Chondrocyte (in vitro differentiated cells): ENCODE measurements around the gene CCDC63. TPM values are rescaled to one million over a fixed set of nuclear protein-coding genes. Genes with fewer than 3 reads are reported as not detected.

Source experiments
- DNase-seq: peaks from one replicate; pipeline ENCODE4 v3.0.0; 2021; ENCODE audit warnings: mixed read lengths, low spot score
- H3K27ac Mint-ChIP-seq: one replicate; pipeline ENCODE4 v1.8.0; 2021; ENCODE audit warnings: mild to moderate bottlenecking, moderate library complexity, mixed read lengths; ENCODE audit not compliant: unreplicated experiment
- H3K27me3 Mint-ChIP-seq: 2 replicates; pipeline ENCODE4 v1.8.0; 2021; ENCODE audit warnings: low read depth, mixed read lengths
- H3K36me3 Mint-ChIP-seq: 2 replicates; pipeline ENCODE4 v1.8.0; 2021; ENCODE audit warnings: low read depth, mixed read lengths
- H3K4me1 Mint-ChIP-seq: 2 replicates; pipeline ENCODE4 v1.8.0; 2021; ENCODE audit warnings: low read depth, mild to moderate bottlenecking, mixed read lengths
- H3K4me3 Mint-ChIP-seq: one replicate; pipeline ENCODE4 v1.8.0; 2021; ENCODE audit warnings: mild to moderate bottlenecking, moderate library complexity, mixed read lengths; ENCODE audit not compliant: unreplicated experiment
- H3K9me3 Mint-ChIP-seq: 2 replicates; pipeline ENCODE4 v1.8.0; 2021; ENCODE audit warnings: low read depth, mixed read lengths
- total RNA-seq: library from RNA; stranded (reverse); gene quantifications from 3 replicates; pipeline ENCODE4 v1.2.1, GENCODE V29; 2021
- TF ChIP-seq, protein P1 (sequence below): fragments of 200-600 bp; sonication (generic); IDR thresholded peaks from 2 replicates; pipeline ENCODE4 v1.5.0; 2021; ENCODE audit warnings: antibody characterized with exemption, mild to moderate bottlenecking, moderate library complexity

The CCDC63 gene
- total RNA-seq, 1 donor from 2014 or later, result not detected

DNA sequence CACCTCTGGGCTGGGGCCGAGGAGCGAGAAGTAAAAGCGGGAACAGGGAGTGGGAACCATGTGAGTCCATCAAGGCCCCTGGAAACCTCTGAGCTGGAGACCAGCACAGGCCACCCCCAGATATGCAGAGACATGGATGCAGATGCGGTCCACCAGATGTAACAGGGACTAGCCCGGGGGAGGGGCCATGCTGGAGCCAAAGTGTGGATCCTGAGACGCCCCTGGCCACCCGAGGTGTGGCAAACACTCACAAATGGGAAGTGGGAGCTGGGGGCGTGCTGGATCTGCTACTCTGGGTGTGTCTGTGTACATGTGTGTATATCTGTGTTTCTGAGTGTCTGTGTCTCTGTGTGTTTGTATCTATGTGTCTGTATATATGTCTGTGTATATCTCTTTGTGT, 60.8 kb downstream of the CCDC63 start:
- H3K4me3 Mint-ChIP-seq, result peak overlapping the region; percentile 52

DNA sequence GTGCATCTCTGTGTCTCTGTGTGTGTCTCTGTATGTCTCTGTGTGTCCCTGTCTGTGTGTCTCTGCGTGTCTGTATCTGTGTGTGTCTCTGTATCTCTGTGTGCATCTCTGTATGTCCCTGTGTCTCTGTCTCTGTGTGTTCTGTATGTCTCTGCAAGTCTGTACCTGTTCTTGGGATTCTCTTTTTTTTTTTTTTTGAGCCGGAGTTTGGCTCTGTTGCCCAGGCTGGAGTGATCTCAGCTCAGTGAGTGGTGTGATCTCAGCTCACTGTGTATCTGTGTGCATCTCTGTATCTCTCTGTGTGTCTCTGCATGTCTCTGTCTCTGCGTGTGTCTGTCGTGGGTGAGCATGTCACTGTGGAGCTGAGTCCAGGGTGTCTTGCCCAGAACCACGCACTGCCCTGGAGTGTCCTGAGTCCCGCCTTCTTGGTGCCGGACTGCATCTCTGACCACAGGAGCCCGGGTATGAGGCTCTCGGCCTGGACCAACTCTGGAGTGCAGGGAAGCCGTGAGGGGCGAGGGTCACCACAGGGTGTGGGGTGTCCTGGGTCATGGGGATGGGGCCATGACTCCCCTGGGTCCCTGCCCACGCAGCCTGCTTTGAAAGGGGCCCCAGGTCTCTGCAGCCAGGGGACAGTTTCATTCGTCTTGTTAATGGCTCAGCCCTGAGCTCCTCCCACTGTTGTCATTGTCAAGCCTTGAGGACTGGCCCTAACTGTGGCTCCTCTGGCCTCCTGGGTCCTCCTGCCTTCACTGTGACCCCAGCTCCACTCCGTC, 61.8 kb downstream of the CCDC63 start:
- Mint-ChIP-seq H3K4me1 (peaks cover 24% of the 10 kb centered on the region), H3K27me3 (peaks cover 3% of the 10 kb centered on the region), H3K36me3 (peaks cover 1% of the 10 kb centered on the region), H3K9me3 (peaks cover under 1% of the 10 kb centered on the region), H3K27ac (peak overlapping the region; percentile 57), H3K4me3 (peak overlapping the region; percentile 4)
- no peak for DNase-seq
- TF ChIP-seq, protein P1, sequence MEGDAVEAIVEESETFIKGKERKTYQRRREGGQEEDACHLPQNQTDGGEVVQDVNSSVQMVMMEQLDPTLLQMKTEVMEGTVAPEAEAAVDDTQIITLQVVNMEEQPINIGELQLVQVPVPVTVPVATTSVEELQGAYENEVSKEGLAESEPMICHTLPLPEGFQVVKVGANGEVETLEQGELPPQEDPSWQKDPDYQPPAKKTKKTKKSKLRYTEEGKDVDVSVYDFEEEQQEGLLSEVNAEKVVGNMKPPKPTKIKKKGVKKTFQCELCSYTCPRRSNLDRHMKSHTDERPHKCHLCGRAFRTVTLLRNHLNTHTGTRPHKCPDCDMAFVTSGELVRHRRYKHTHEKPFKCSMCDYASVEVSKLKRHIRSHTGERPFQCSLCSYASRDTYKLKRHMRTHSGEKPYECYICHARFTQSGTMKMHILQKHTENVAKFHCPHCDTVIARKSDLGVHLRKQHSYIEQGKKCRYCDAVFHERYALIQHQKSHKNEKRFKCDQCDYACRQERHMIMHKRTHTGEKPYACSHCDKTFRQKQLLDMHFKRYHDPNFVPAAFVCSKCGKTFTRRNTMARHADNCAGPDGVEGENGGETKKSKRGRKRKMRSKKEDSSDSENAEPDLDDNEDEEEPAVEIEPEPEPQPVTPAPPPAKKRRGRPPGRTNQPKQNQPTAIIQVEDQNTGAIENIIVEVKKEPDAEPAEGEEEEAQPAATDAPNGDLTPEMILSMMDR, result no peak

More for the DNA sequence above, 60.8 kb downstream of the CCDC63 start:
- H3K36me3 Mint-ChIP-seq, result peaks cover 1% of the 10 kb centered on the region
- peak overlapping the region; percentile 87 for H3K27ac Mint-ChIP-seq
- H3K4me1 Mint-ChIP-seq, result peaks cover 24% of the 10 kb centered on the region
- TF ChIP-seq, protein P1, result no peak
- peaks cover 3% of the 10 kb centered on the region for H3K9me3 Mint-ChIP-seq
- no peak for DNase-seq
- H3K27me3 Mint-ChIP-seq, result peaks cover 6% of the 10 kb centered on the region

DNA sequence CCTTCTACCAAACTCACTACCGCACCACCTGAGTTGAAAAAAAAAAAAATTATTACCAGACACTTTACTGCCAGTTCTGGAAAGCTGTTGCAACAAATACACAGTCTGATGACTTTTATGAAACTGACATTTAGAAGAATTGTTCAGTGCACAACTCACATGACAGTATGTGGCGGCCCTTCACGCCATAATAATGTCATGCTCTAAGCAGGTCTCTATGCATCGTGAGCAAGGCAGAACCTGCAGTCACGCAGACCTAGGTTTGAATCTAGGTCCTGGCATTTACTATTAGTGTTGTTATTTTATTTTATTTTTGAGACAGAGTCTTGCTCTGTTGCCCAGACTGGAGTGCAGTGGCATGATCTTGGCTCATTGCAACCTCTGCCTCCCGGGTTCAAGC, 65.5 kb downstream of the CCDC63 start:
- H3K9me3 Mint-ChIP-seq, result no peaks in the 10 kb centered on the region

GRCh38 chr12:110913119-110914056, 66.6 kb downstream of the CCDC63 start:
- no peak overlapping the region for H3K27ac Mint-ChIP-seq
- H3K27me3 Mint-ChIP-seq, result no peaks in the 10 kb centered on the region
- no peak for DNase-seq
- no peaks in the 10 kb centered on the region for H3K9me3 Mint-ChIP-seq
- TF ChIP-seq, protein P1, result no peak
- H3K36me3 Mint-ChIP-seq, result peaks cover 2% of the 10 kb centered on the region
- H3K4me1 Mint-ChIP-seq, result peaks cover 21% of the 10 kb centered on the region
- H3K4me3 Mint-ChIP-seq, result no peak overlapping the region

More for the DNA sequence above, 65.5 kb downstream of the CCDC63 start:
- TF ChIP-seq, protein P1, result no peak
- H3K4me1 Mint-ChIP-seq, result peaks cover 23% of the 10 kb centered on the region
- no peak overlapping the region for H3K27ac Mint-ChIP-seq
- no peaks in the 10 kb centered on the region for H3K27me3 Mint-ChIP-seq
- peaks cover 2% of the 10 kb centered on the region for H3K36me3 Mint-ChIP-seq
- H3K4me3 Mint-ChIP-seq, result no peak overlapping the region
- DNase-seq, result no peak

DNA sequence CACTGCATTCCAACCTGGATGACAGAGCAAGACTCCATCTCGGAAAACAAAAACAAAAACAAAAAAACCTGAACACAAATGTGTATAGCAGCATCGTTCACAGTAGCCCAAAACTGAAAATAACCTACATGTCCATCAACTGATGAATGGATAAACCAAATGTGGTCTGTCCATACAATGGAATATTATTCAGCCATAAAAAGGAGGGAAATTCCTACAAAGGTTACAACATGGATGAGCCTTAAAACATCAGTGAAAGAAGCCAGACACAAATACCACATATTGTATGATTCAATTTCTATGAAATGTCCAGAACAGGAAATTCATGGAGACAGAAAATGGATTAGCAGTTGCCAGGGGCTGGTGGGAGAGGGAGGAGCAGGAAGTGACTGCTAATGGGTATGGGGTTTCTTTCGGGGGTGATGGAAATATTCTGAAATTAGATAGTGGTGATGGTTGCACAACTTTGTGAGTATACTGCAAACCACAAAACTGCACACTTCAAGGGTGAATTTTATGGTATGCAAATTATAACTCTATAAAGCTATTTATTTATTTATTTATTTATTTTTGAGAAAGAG, 69.6 kb downstream of the CCDC63 start:
- Mint-ChIP-seq H3K27ac (peak overlapping the region; percentile 66), H3K9me3 (no peaks in the 10 kb centered on the region), H3K36me3 (peaks cover 2% of the 10 kb centered on the region), H3K4me1 (peaks cover 28% of the 10 kb centered on the region), H3K4me3 (no peak overlapping the region), H3K27me3 (peaks cover 3% of the 10 kb centered on the region)
- no peak for DNase-seq
- TF ChIP-seq, protein P1, result no peak
